Measurements from ENCODE around the gene SLC2A9. TPM values are rescaled to one million over a fixed set of nuclear protein-coding genes. Genes with fewer than 3 reads are reported as not detected.

Gene SLC2A9
- total and polyA plus RNA-seq, 2 of the 8 experiments (the other 6 are each of a cell fraction or from before 2014, with no cell fraction given), result 0.20 to 0.26 TPM

GRCh38 chr4:9916937-9917336 lies 104.4 kb downstream of the SLC2A9 start:
- Histone ChIP-seq H3K23ac (ENCODE audit: insufficient read length) (no peak overlapping the region), H4K8ac (ENCODE audit: extremely low read depth, insufficient read depth, low read length) (no peak overlapping the region), H4K5ac (ENCODE audit: insufficient read length, low read depth, low read length) (no peak overlapping the region), H2BK20ac (ENCODE audit: low read length) (no peak overlapping the region), H4K20me1 (replicated peaks in 1 of 2; ENCODE audit: control insufficient read depth in 1 of 2, insufficient read depth in 2 of 2, low read length in 2 of 2) (no peaks in the 10 kb centered on the region), H2BK5ac (ENCODE audit: low read depth, low read length) (no peak overlapping the region), H2BK12ac (ENCODE audit: low read depth, low read length) (no peak overlapping the region), H2AK5ac (ENCODE audit: low read depth, low read length) (no peak overlapping the region), H3K23me2 (ENCODE audit: low read depth, low read length) (no peaks in the 10 kb centered on the region; the same call in 1 of the 2 replicates), H3K27ac (ENCODE audit: low read depth, low read length) (no peak overlapping the region), H3K79me2 (ENCODE audit: control insufficient read depth in 1 of 2, insufficient read depth in 2 of 2, low read length in 2 of 2) (no peaks in the 10 kb centered on the region), H3K14ac (ENCODE audit: insufficient read length) (no peak overlapping the region), H2AFZ (ENCODE audit: low read length) (no peak overlapping the region), H3K4ac (replicated peaks; ENCODE audit: insufficient read length, low read depth, low read length) (no peak overlapping the region), H3K9me3 (ENCODE audit: insufficient read depth in 2 of 2, low read depth in 1 of 2, low read length in 1 of 2) (no peaks in the 10 kb centered on the region), H3K36me3 (ENCODE audit: control insufficient read depth in 2 of 4, insufficient read depth in 4 of 4, low read length in 3 of 4) (no peaks in the 10 kb centered on the region), H3K79me1 (ENCODE audit: low read depth, low read length) (no peaks in the 10 kb centered on the region), H3K4me3 (ENCODE audit: extremely low read depth in 1 of 4, insufficient read depth in 2 of 4, low read depth in 3 of 4, low read length in 4 of 4) (no peak overlapping the region), H3K18ac (ENCODE audit: extremely low read depth, low read length) (no peak overlapping the region), H4K91ac (replicated peaks; ENCODE audit: insufficient read length, low read length) (no peak overlapping the region), H2BK120ac (replicated peaks; ENCODE audit: low read depth, low read length) (no peak overlapping the region), H3K4me2 (ENCODE audit: insufficient read depth in 1 of 2, low read depth in 2 of 2, low read length in 2 of 2) (no peak overlapping the region), H3K56ac (replicated peaks; ENCODE audit: insufficient read length, low read depth, low read length) (no peak overlapping the region), H3K4me1 (replicated peaks in 1 of 4; ENCODE audit: control insufficient read depth in 3 of 4, insufficient read depth in 4 of 4, low read length in 3 of 4) (peaks cover 0 to 8% (median 4%) of the 10 kb centered on the region in 4 experiments; a peak in 3 of 7 replicates), H3K9ac (replicated peaks in 1 of 4; ENCODE audit: extremely low read depth in 1 of 4, low read depth in 3 of 4, low read length in 3 of 4) (no peak overlapping the region), H2BK15ac (ENCODE audit: low read length) (no peak overlapping the region), H3K27me3 (replicated peaks in 1 of 4; ENCODE audit: control insufficient read depth in 3 of 4, extremely low read depth in 1 of 4, insufficient read depth in 3 of 4, low read length in 3 of 4) (no peaks in the 10 kb centered on the region)
- DNase-seq (ENCODE audit: low read depth in 1 of 2, low spot score in 2 of 2) (no peak), FAIRE-seq (no peak)
- TF ChIP-seq CTBP2 (IDR thresholded peaks at IDR 0.05; ENCODE audit: borderline replicate concordance, insufficient read depth, insufficient read length, low read length), result no peak
- no peak for TF ChIP-seq NRF1 (IDR thresholded peaks at IDR 0.05; ENCODE audit: low read depth, low read length)
- TF ChIP-seq RNF2 (IDR thresholded peaks at IDR 0.05; ENCODE audit: borderline replicate concordance, low read depth, low read length, missing control alignments, poor library complexity, severe bottlenecking), result no peak
- no peak for TF ChIP-seq TBP (IDR thresholded peaks at IDR 0.05; ENCODE audit: low read depth, low read length)
- no peak for TF ChIP-seq KDM4A (IDR thresholded peaks at IDR 0.05; ENCODE audit: low read depth, low read length, severe bottlenecking)
- no peak for TF ChIP-seq EZH2 (IDR thresholded peaks at IDR 0.05; ENCODE audit: low read depth, low read length, severe bottlenecking)
- no peak for TF ChIP-seq RAD21 (IDR thresholded peaks at IDR 0.05 in 1 of 2, conservative IDR thresholded peaks at IDR 0.05 in 1 of 2; ENCODE audit: low read depth in 2 of 2, low read length in 2 of 2)
- TF ChIP-seq BCL11A (IDR thresholded peaks at IDR 0.05; ENCODE audit: low read depth in 2 of 2, low read length in 2 of 2), result no peak
- TF ChIP-seq, protein P1, sequence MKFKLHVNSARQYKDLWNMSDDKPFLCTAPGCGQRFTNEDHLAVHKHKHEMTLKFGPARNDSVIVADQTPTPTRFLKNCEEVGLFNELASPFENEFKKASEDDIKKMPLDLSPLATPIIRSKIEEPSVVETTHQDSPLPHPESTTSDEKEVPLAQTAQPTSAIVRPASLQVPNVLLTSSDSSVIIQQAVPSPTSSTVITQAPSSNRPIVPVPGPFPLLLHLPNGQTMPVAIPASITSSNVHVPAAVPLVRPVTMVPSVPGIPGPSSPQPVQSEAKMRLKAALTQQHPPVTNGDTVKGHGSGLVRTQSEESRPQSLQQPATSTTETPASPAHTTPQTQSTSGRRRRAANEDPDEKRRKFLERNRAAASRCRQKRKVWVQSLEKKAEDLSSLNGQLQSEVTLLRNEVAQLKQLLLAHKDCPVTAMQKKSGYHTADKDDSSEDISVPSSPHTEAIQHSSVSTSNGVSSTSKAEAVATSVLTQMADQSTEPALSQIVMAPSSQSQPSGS (IDR thresholded peaks at IDR 0.05; ENCODE audit: low read length), result no peak
- no peak for TF ChIP-seq SIRT6 (IDR thresholded peaks at IDR 0.05; ENCODE audit: low read length)
- POLR2A ChIA-PET (ENCODE audit: partially characterized antibody), result no interaction called here
- CTCF ChIA-PET (ENCODE audit: partially characterized antibody), result interaction anchor here (0.7 to 7.8 kb wide), 9 partner anchors 11 to 208 kb away, joined by 3 to 64 read pairs (median 7); no protein-coding TSS in a partner anchor
- WGBS, 2 experiments (ENCODE audit: extremely low coverage in 1 of 2, insufficient coverage in 1 of 2, insufficient read length in 1 of 2, insufficient replicate concordance in 2 of 2, low coverage in 1 of 2, low lambda C conversion rate in 2 of 2, missing lambda C conversion rate in 1 of 2), result 96% methylated on average over 3 of the region's 3 CpGs; no CpG with 5 or more reads in 1 of the 2 experiments
